ENCODE results near the gene PLEKHG4.

PLEKHG4 gene

GRCh38 chr16:67280090-67281015 lies 1.0 kb downstream of the PLEKHG4 start:
- Histone ChIP-seq H3K9me3 (ENCODE audit: low read depth, low read length) (no peaks in the 10 kb centered on the region), H3K27ac (no peak overlapping the region), H3K36me3 (ENCODE audit: insufficient read depth, low read length) (no peaks in the 10 kb centered on the region), H3K4me3 (no peak overlapping the region), H3K9ac (ENCODE audit: insufficient read length) (no peak overlapping the region)
- DNase-seq (ENCODE audit: low read depth, low spot score), result no peak
- TF ChIP-seq FOXP2 (optimal IDR thresholded peaks at IDR 0.05; ENCODE audit: control extremely low read depth, extremely low read length, insufficient read depth), result no peak
- TF ChIP-seq POLR2AphosphoS5 (IDR thresholded peaks at IDR 0.05; ENCODE audit: borderline replicate concordance, low read depth, low read length), result no peak
- TF ChIP-seq EZH2 (IDR thresholded peaks at IDR 0.05), result no peak

GRCh38 chr16:67281536-67282446 lies 2.5 kb downstream of the PLEKHG4 start:
- Histone ChIP-seq H3K9ac (ENCODE audit: insufficient read length) (no peak overlapping the region), H3K4me3 (no peak overlapping the region), H3K9me3 (ENCODE audit: low read depth, low read length) (no peaks in the 10 kb centered on the region), H3K36me3 (ENCODE audit: insufficient read depth, low read length) (no peaks in the 10 kb centered on the region), H3K27ac (no peak overlapping the region)
- no peak for DNase-seq (ENCODE audit: low read depth, low spot score)
- no peak for TF ChIP-seq EZH2 (IDR thresholded peaks at IDR 0.05)
- no peak for TF ChIP-seq FOXP2 (optimal IDR thresholded peaks at IDR 0.05; ENCODE audit: control extremely low read depth, extremely low read length, insufficient read depth)
- no peak for TF ChIP-seq POLR2AphosphoS5 (IDR thresholded peaks at IDR 0.05; ENCODE audit: borderline replicate concordance, low read depth, low read length)

GRCh38 chr16:67282447-67282805 lies 3.1 kb downstream of the PLEKHG4 start:
- Histone ChIP-seq H3K27ac (no peak overlapping the region), H3K4me3 (no peak overlapping the region), H3K9me3 (ENCODE audit: low read depth, low read length) (no peaks in the 10 kb centered on the region), H3K9ac (ENCODE audit: insufficient read length) (no peak overlapping the region), H3K36me3 (ENCODE audit: insufficient read depth, low read length) (no peaks in the 10 kb centered on the region)
- DNase-seq (ENCODE audit: low read depth, low spot score), result no peak
- no peak for TF ChIP-seq POLR2AphosphoS5 (IDR thresholded peaks at IDR 0.05; ENCODE audit: borderline replicate concordance, low read depth, low read length)
- TF ChIP-seq EZH2 (IDR thresholded peaks at IDR 0.05), result no peak

- Histone ChIP-seq H3K36me3 (ENCODE audit: insufficient read depth, low read length) (no peaks in the 10 kb centered on the region), H3K27ac (no peak overlapping the region), H3K9me3 (ENCODE audit: low read depth, low read length) (no peaks in the 10 kb centered on the region), H3K4me3 (no peak overlapping the region), H3K9ac (ENCODE audit: insufficient read length) (no peak overlapping the region)
- TF ChIP-seq POLR2AphosphoS5 (IDR thresholded peaks at IDR 0.05; ENCODE audit: borderline replicate concordance, low read depth, low read length) (no peak), FOXP2 (optimal IDR thresholded peaks at IDR 0.05; ENCODE audit: control extremely low read depth, extremely low read length, insufficient read depth) (no peak), EZH2 (IDR thresholded peaks at IDR 0.05) (no peak)
- no peak for DNase-seq (ENCODE audit: low read depth, low spot score)
These were observed 3.9 kb downstream of the PLEKHG4 start for GRCh38 chr16:67283039-67283825.

GRCh38 chr16:67283826-67284555 lies 4.7 kb downstream of the PLEKHG4 start:
- no peak overlapping the region for H3K4me3 ChIP-seq
- no peak overlapping the region for H3K27ac ChIP-seq
- TF ChIP-seq FOXP2 (optimal IDR thresholded peaks at IDR 0.05; ENCODE audit: control extremely low read depth, extremely low read length, insufficient read depth) (no peak), EZH2 (IDR thresholded peaks at IDR 0.05) (no peak), POLR2AphosphoS5 (IDR thresholded peaks at IDR 0.05; ENCODE audit: borderline replicate concordance, low read depth, low read length) (no peak)
- no peaks in the 10 kb centered on the region for H3K9me3 ChIP-seq (ENCODE audit: low read depth, low read length)
- no peak for DNase-seq (ENCODE audit: low read depth, low spot score)
- no peaks in the 10 kb centered on the region for H3K36me3 ChIP-seq (ENCODE audit: insufficient read depth, low read length)
- no peak overlapping the region for H3K9ac ChIP-seq (ENCODE audit: insufficient read length)

- Histone ChIP-seq H3K9ac (ENCODE audit: insufficient read length) (no peak overlapping the region), H3K4me3 (no peak overlapping the region), H3K27ac (no peak overlapping the region), H3K9me3 (ENCODE audit: low read depth, low read length) (no peaks in the 10 kb centered on the region), H3K36me3 (ENCODE audit: insufficient read depth, low read length) (no peaks in the 10 kb centered on the region)
- no peak for DNase-seq (ENCODE audit: low read depth, low spot score)
- TF ChIP-seq POLR2AphosphoS5 (IDR thresholded peaks at IDR 0.05; ENCODE audit: borderline replicate concordance, low read depth, low read length), result no peak
- no peak for TF ChIP-seq FOXP2 (optimal IDR thresholded peaks at IDR 0.05; ENCODE audit: control extremely low read depth, extremely low read length, insufficient read depth)
- TF ChIP-seq EZH2 (IDR thresholded peaks at IDR 0.05), result no peak
These were observed 5.6 kb downstream of the PLEKHG4 start for GRCh38 chr16:67284699-67285646.
